HEK293T (cell line): Measurements from ENCODE around the gene PALLD.

Experiments
- ARNT ChIP-seq: fragments of 450-650 bp; IDR thresholded peaks from 2 replicates; pipeline ENCODE4 v1.6.1; 2017; ENCODE audit warnings: mild to moderate bottlenecking
- BHLHE40 ChIP-seq: fragments of 450-650 bp; IDR thresholded peaks from 2 replicates; pipeline ENCODE4 v1.6.1; 2016; ENCODE audit warnings: mild to moderate bottlenecking, moderate library complexity, borderline replicate concordance
- ELF4 ChIP-seq: fragments of 450-650 bp; IDR thresholded peaks from 2 replicates; pipeline ENCODE4 v1.6.1; 2017; ENCODE audit warnings: antibody characterized with exemption
- FOXK2 ChIP-seq: fragments of 450-650 bp; IDR thresholded peaks from 2 replicates; pipeline ENCODE4 v1.6.1; 2016; ENCODE audit warnings: mild to moderate bottlenecking
- LEF1 ChIP-seq: fragments of 450-650 bp; IDR thresholded peaks from 2 replicates; pipeline ENCODE4 v1.6.1; 2017; ENCODE audit warnings: mild to moderate bottlenecking, borderline replicate concordance
- SP1 ChIP-seq: fragments of 450-650 bp; IDR thresholded peaks from 2 replicates; pipeline ENCODE4 v1.6.1; 2017
- SUZ12 ChIP-seq: fragments of 450-650 bp; IDR thresholded peaks from 2 replicates; pipeline ENCODE4 v1.6.1; 2016; ENCODE audit warnings: mild to moderate bottlenecking
- TARDBP ChIP-seq: fragments of 450-650 bp; IDR thresholded peaks from 2 replicates; pipeline ENCODE4 v1.6.1; 2016

GRCh38 chr4:168782439-168782838 lies 285.6 kb downstream of the PALLD start:
- TF ChIP-seq BHLHE40 (no peak), FOXK2 (no peak), TARDBP (no peak), SUZ12 (no peak), ELF4 (no peak), SP1 (no peak), ARNT (no peak), LEF1 (no peak)
